T47D (cell line): ENCODE data around the gene A1BG.

ENCODE experiments used
- DNase-seq, 2 experiments: peaks; one replicate each; pipeline versions ENCODE4 v3.0.0 to v3.0.0-alpha.2; 2011 to 2012; ENCODE audit warnings: low read depth in 1 of 2, low spot score in 1 of 2
- JUND ChIP-seq: IDR thresholded peaks from 2 replicates; pipeline ENCODE4 v1.6.1; 2012; ENCODE audit warnings: low read depth
- in situ Hi-C: cut with HindIII; loops from 2 replicates; pipeline ENCODE4 v1.10.0; 2016; ENCODE audit warnings: low sequenced_read_pairs, low pct_unique_long_range_greater_than_20kb

The A1BG gene

GRCh38 chr19:58362272-58362994, 9.1 kb upstream of the A1BG start, which contains the start of gene ZNF497:
TSS of gene ZNF497 (minus strand) at chr19:58362751. CDS start at chr19:58357635, 5,116 bp downstream.
- in situ Hi-C loops: no loop called here
- TF ChIP-seq JUND: no peak
- peak; percentile 95 to 96 for DNase-seq

GRCh38 chr19:58361900-58362271, 8.6 kb upstream of the A1BG start:
- peak; percentile 58 to 86 for DNase-seq
- TF ChIP-seq JUND: no peak

GRCh38 chr19:58357481-58358145, 4.3 kb upstream of the A1BG start:
- TF ChIP-seq JUND: no peak
- no peak for DNase-seq
- in situ Hi-C loops: no loop called here

More at GRCh38 chr19:58361900-58362271, 8.6 kb upstream of the A1BG start:
- in situ Hi-C loops: no loop called here

GRCh38 chr19:58356766-58357480, 3.6 kb upstream of the A1BG start:
- in situ Hi-C loops: no loop called here
- no peak for DNase-seq

GRCh38 chr19:58355908-58356765, 2.8 kb upstream of the A1BG start:
- DNase-seq: no peak
- no peak for TF ChIP-seq JUND
- in situ Hi-C loops: no loop called here

More at GRCh38 chr19:58356766-58357480, 3.6 kb upstream of the A1BG start:
- TF ChIP-seq JUND: no peak

- peak in 1 of 2 experiments; percentile 40 for DNase-seq
- TF ChIP-seq JUND: no peak
- in situ Hi-C loops: no loop called here
Measured at GRCh38 chr19:58355215-58355796, 2.0 kb upstream of the A1BG start.

- no peak for TF ChIP-seq JUND
- in situ Hi-C loops: no loop called here
- no peak for DNase-seq
Measured at GRCh38 chr19:58354478-58355030, 1.3 kb upstream of the A1BG start.

GRCh38 chr19:58353717-58354477, 605 bp upstream of the A1BG start:
- in situ Hi-C loops: no loop called here
- no peak for TF ChIP-seq JUND
- DNase-seq: no peak

GRCh38 chr19:58351990-58352755, 1.1 kb downstream of the A1BG start:
- in situ Hi-C loops: no loop called here
- no peak for TF ChIP-seq JUND
- no peak for DNase-seq

- no peak for DNase-seq
- no peak for TF ChIP-seq JUND
- in situ Hi-C loops: no loop called here
Measured at GRCh38 chr19:58351558-58351878, 1.8 kb downstream of the A1BG start.
